ENCODE measurements around the gene AHCYL2. TPM values are rescaled to one million over a fixed set of nuclear protein-coding genes. Genes with fewer than 3 reads are reported as not detected.

AHCYL2 gene
- total RNA-seq, 1 donor from 2014 or later: 12.0 TPM

DNA sequence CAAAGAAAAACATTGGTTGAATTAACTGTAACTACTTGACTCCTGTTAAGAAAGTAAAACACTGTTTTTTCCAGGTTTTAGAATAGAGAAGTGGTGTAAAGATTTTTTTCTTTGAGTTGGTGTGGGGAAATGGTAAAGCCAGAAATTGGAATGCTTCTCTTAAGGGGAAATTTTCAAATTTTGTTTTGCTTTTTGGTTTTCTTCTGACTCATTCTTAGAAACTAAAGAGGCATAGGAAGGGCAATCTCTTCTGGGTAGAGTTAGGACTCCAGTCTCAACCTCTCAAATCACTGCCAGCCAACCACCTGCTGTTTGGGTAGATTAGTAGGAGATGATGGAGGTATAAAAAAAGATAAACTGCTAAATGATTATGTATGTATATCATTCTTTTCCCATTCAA, 161.7 kb downstream of the AHCYL2 start:
- peaks cover 0 to 12% (median 5%) of the 10 kb centered on the region in 3 donors for H3K4me1 ChIP-seq (ENCODE audit: control insufficient read depth in 3 of 3, insufficient read depth in 3 of 3, low read length in 3 of 3)
- no peaks in the 10 kb centered on the region for H3K27me3 ChIP-seq (ENCODE audit: control insufficient read depth in 3 of 3, insufficient read depth in 3 of 3, low read length in 3 of 3)
- H3K4me3 ChIP-seq (ENCODE audit: low read length in 3 of 3): no peak overlapping the region

DNA sequence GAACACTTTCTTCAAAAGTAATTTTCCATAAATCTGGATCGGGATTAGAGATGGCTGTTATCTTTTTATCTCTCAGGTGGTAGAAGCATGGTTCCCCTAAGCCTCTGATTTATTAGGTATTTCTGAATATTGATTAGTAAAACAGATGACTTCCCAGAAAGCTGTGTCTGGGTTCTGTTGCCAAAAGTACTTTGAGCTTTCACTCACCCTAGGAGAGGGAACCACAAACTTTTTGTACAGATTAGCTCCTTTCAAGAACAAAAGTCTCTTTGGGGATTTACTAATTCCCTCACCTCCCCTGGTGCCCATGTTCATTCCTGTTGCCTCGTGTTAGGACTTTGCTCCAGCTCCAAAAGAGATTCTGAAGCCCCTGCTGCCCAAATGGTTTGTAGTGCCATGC, 162.7 kb downstream of the AHCYL2 start:
- no peaks in the 10 kb centered on the region for H3K9me3 ChIP-seq (ENCODE audit: control insufficient read depth in 3 of 3, low read length in 3 of 3)
- H3K9ac ChIP-seq (ENCODE audit: low read depth in 1 of 3, low read length in 3 of 3): no peak overlapping the region
- peaks cover 5 to 17% (median 5%) of the 10 kb centered on the region in 3 donors for H3K4me1 ChIP-seq (ENCODE audit: control insufficient read depth in 3 of 3, insufficient read depth in 3 of 3, low read length in 3 of 3)
- H3K27ac ChIP-seq (ENCODE audit: low read depth, low read length): no peak overlapping the region
- no peaks in the 10 kb centered on the region for H3K27me3 ChIP-seq (ENCODE audit: control insufficient read depth in 3 of 3, insufficient read depth in 3 of 3, low read length in 3 of 3)
- H3K36me3 ChIP-seq (ENCODE audit: control insufficient read depth in 3 of 3, insufficient read depth in 3 of 3, low read length in 3 of 3): peaks cover 0 to 7% (median 0%) of the 10 kb centered on the region in 3 donors
- no peak overlapping the region for H3K4me3 ChIP-seq (ENCODE audit: low read length in 3 of 3)

More for the DNA sequence above, 161.7 kb downstream of the AHCYL2 start:
- Histone ChIP-seq H3K27ac (ENCODE audit: low read depth, low read length) (no peak overlapping the region), H3K9ac (ENCODE audit: low read depth in 1 of 3, low read length in 3 of 3) (no peak overlapping the region), H3K36me3 (ENCODE audit: control insufficient read depth in 3 of 3, insufficient read depth in 3 of 3, low read length in 3 of 3) (peaks cover 0 to 7% (median 0%) of the 10 kb centered on the region in 3 donors), H3K9me3 (ENCODE audit: control insufficient read depth in 3 of 3, low read length in 3 of 3) (no peaks in the 10 kb centered on the region)

DNA sequence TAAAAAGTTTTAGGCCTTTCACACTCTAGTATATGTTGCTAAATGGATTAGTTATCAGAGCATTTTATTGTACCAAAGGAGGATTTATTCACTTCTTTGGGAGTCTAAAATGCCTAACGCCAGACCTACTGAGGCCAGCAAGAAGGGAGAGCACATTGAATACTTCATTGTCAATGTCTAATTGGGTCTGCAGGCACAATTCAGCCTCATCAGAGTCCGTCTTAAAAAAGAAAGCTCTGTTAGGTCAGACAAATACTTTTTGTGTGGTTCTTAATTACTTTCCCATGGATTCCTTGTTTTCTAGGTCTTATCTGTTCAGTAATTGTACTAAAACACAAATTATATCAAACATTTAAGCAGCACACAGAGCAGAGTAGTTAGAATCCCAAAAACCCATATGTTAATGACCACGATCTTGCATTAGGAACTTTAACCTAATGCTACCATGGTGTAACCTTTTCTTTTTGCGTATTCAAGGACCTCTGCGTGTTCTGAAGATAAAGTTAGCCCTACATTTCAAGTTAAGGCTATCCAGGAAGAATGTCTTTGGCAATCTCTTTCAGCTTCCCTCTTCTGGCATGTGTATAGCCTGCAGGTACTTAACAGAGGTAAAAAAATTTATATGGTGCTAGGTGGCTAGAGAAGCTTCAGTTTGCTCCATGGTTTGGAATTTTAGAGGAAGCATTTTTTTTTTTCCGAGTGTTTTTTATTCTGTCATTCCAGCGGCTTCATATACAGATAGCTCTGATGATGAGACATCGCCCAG, 163.7 kb downstream of the AHCYL2 start:
- Histone ChIP-seq H3K27me3 (ENCODE audit: control insufficient read depth in 3 of 3, insufficient read depth in 3 of 3, low read length in 3 of 3) (no peaks in the 10 kb centered on the region), H3K9me3 (ENCODE audit: control insufficient read depth in 3 of 3, low read length in 3 of 3) (no peaks in the 10 kb centered on the region), H3K27ac (ENCODE audit: low read depth, low read length) (no peak overlapping the region), H3K4me3 (ENCODE audit: low read length in 3 of 3) (no peak overlapping the region), H3K9ac (ENCODE audit: low read depth in 1 of 3, low read length in 3 of 3) (no peak overlapping the region), H3K36me3 (ENCODE audit: control insufficient read depth in 3 of 3, insufficient read depth in 3 of 3, low read length in 3 of 3) (peaks cover 0 to 7% (median 0%) of the 10 kb centered on the region in 3 donors), H3K4me1 (ENCODE audit: control insufficient read depth in 3 of 3, insufficient read depth in 3 of 3, low read length in 3 of 3) (peaks cover 5 to 19% (median 6%) of the 10 kb centered on the region in 3 donors)

DNA sequence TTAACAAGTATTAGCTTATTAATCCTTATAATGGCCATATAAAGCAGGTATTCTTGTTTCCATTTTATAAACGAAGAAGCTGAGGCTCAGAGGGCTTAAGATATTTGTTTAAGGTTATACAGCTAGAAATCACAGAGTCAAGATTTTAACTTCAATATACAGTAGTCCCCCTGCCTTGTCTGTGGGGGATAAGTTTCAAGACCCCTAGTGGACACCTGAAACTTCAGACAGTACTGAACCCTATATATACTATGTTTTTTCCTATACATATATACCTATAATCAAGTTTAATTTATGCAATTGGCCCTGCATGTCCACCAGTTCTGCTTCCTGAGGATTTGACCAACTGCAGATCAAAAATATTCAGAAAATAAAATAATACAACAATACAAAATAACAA, 165.0 kb downstream of the AHCYL2 start:
- no peak overlapping the region for H3K4me3 ChIP-seq (ENCODE audit: low read length in 3 of 3)
- peaks cover 5 to 19% (median 10%) of the 10 kb centered on the region in 3 donors for H3K4me1 ChIP-seq (ENCODE audit: control insufficient read depth in 3 of 3, insufficient read depth in 3 of 3, low read length in 3 of 3)
- no peak overlapping the region for H3K9ac ChIP-seq (ENCODE audit: low read depth in 1 of 3, low read length in 3 of 3)
- no peaks in the 10 kb centered on the region for H3K9me3 ChIP-seq (ENCODE audit: control insufficient read depth in 3 of 3, low read length in 3 of 3)
- no peak overlapping the region for H3K27ac ChIP-seq (ENCODE audit: low read depth, low read length)
- peaks cover 0 to 7% (median 0%) of the 10 kb centered on the region in 3 donors for H3K36me3 ChIP-seq (ENCODE audit: control insufficient read depth in 3 of 3, insufficient read depth in 3 of 3, low read length in 3 of 3)
- no peaks in the 10 kb centered on the region for H3K27me3 ChIP-seq (ENCODE audit: control insufficient read depth in 3 of 3, insufficient read depth in 3 of 3, low read length in 3 of 3)

DNA sequence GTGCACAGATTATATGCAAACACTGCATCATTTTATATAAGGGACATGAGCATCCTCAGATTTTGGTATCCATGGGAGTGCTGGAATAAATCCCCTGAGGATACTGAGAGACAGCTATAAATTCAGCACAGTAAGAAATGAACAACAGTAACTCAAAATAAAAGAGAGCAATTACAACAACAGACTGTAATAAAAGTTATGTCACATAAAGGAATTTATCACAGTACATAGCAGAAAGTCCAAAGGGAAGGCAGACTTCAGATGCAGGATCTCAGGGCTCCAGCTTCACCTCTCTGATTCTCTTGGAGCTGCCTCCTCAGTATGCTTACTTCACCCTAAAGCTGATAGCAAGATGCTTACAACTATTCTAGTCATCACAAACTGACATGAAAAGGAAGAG, 165.5 kb downstream of the AHCYL2 start:
- Histone ChIP-seq H3K4me3 (ENCODE audit: low read length in 3 of 3) (no peak overlapping the region), H3K36me3 (ENCODE audit: control insufficient read depth in 3 of 3, insufficient read depth in 3 of 3, low read length in 3 of 3) (peaks cover 0 to 7% (median 0%) of the 10 kb centered on the region in 3 donors), H3K9me3 (ENCODE audit: control insufficient read depth in 3 of 3, low read length in 3 of 3) (no peaks in the 10 kb centered on the region), H3K4me1 (ENCODE audit: control insufficient read depth in 3 of 3, insufficient read depth in 3 of 3, low read length in 3 of 3) (peaks cover 9 to 23% (median 14%) of the 10 kb centered on the region in 3 donors), H3K27me3 (ENCODE audit: control insufficient read depth in 3 of 3, insufficient read depth in 3 of 3, low read length in 3 of 3) (no peaks in the 10 kb centered on the region), H3K27ac (ENCODE audit: low read depth, low read length) (peak overlapping the region; percentile 37), H3K9ac (ENCODE audit: low read depth in 1 of 3, low read length in 3 of 3) (no peak overlapping the region)

DNA sequence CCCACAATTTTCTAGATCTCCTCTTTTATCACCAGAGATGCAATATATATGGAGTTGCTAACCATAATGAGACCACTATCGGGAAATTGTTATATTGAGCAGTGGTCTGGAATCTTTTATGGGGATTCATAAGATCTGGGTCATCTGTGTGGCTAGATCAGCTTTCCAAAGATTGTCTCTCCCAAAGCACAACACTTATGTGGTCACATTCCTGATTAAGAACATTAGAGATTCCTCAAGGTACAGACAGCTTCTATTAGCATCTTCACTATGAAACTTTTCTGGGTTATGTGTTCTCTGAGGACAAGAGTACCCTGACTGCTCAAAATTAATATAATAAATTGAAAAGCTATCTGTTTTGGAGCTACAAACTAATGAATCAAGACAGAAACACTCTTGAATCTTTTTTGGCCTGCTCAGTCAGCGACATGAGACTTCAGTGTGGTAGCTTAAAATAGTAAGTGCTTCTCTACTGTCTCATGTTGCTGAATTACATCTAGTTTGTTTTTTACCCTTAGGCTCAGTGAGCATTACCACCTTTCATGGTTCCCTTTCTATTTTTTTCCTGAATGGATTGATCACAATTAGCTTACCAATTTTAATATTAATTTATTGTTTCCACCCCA, 166.8 kb downstream of the AHCYL2 start:
- Histone ChIP-seq H3K4me3 (ENCODE audit: low read length in 3 of 3) (peak overlapping the region in 1 of 3 donors; percentile 31), H3K9me3 (ENCODE audit: control insufficient read depth in 3 of 3, low read length in 3 of 3) (no peaks in the 10 kb centered on the region), H3K27me3 (ENCODE audit: control insufficient read depth in 3 of 3, insufficient read depth in 3 of 3, low read length in 3 of 3) (no peaks in the 10 kb centered on the region), H3K9ac (ENCODE audit: low read depth in 1 of 3, low read length in 3 of 3) (peak overlapping the region; percentile 39 to 71 (median 40)), H3K4me1 (ENCODE audit: control insufficient read depth in 3 of 3, insufficient read depth in 3 of 3, low read length in 3 of 3) (peaks cover 10 to 25% (median 19%) of the 10 kb centered on the region in 3 donors), H3K27ac (ENCODE audit: low read depth, low read length) (peak overlapping the region; percentile 96), H3K36me3 (ENCODE audit: control insufficient read depth in 3 of 3, insufficient read depth in 3 of 3, low read length in 3 of 3) (peaks cover 0 to 7% (median 0%) of the 10 kb centered on the region in 3 donors)

DNA sequence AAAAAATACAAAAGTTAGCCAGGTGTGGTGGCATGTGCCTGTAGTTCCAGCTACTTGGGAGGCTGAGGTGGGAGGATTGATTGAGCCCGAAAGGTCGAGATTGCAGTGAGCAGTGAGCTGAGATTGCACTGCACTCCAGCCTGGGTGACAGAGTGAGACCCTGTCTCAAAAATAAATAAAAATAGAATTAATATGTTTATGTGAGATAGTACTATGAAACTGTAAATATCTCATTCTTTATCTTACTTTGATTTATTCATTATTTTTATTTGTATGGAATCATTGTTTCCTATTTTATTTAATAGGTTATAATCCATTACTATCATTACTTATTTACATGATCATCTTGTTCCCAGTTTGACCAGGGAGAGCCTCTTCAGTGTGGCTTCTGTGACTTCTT, 168.4 kb downstream of the AHCYL2 start:
- peaks cover 10 to 25% (median 19%) of the 10 kb centered on the region in 3 donors for H3K4me1 ChIP-seq (ENCODE audit: control insufficient read depth in 3 of 3, insufficient read depth in 3 of 3, low read length in 3 of 3)

DNA sequence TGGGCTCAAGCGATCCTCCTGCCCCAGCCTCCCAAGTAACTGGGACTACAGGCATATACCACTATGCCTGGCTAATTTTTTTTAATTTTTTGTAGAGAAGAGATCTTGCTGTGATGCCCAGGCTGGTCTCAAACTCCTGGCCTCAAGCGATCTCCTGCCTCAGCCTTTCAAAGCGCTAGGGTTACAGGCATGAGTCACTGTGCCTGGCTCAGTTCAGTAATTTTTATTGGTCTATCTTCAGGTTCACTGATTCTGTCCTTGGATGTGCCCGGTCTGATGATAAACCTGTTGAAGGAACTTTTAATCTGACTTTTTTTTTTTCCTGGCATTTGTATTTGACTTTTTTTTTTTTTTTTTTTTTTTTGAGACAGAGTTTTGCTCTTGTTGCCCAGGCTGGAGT, 169.3 kb downstream of the AHCYL2 start:
- Histone ChIP-seq H3K27me3 (ENCODE audit: control insufficient read depth in 3 of 3, insufficient read depth in 3 of 3, low read length in 3 of 3) (no peaks in the 10 kb centered on the region), H3K9ac (ENCODE audit: low read depth in 1 of 3, low read length in 3 of 3) (no peak overlapping the region), H3K4me3 (ENCODE audit: low read length in 3 of 3) (no peak overlapping the region), H3K27ac (ENCODE audit: low read depth, low read length) (peak overlapping the region; percentile 57), H3K9me3 (ENCODE audit: control insufficient read depth in 3 of 3, low read length in 3 of 3) (no peaks in the 10 kb centered on the region), H3K4me1 (ENCODE audit: control insufficient read depth in 3 of 3, insufficient read depth in 3 of 3, low read length in 3 of 3) (peaks cover 10 to 25% (median 19%) of the 10 kb centered on the region in 3 donors), H3K36me3 (ENCODE audit: control insufficient read depth in 3 of 3, insufficient read depth in 3 of 3, low read length in 3 of 3) (peaks cover 0 to 7% (median 0%) of the 10 kb centered on the region in 3 donors)

More for the DNA sequence above, 168.4 kb downstream of the AHCYL2 start:
- peaks cover 0 to 7% (median 0%) of the 10 kb centered on the region in 3 donors for H3K36me3 ChIP-seq (ENCODE audit: control insufficient read depth in 3 of 3, insufficient read depth in 3 of 3, low read length in 3 of 3)
- H3K9ac ChIP-seq (ENCODE audit: low read depth in 1 of 3, low read length in 3 of 3): no peak overlapping the region
- H3K27ac ChIP-seq (ENCODE audit: low read depth, low read length): peak overlapping the region; percentile 96
- H3K4me3 ChIP-seq (ENCODE audit: low read length in 3 of 3): peak overlapping the region in 1 of 3 donors; percentile 15
- H3K27me3 ChIP-seq (ENCODE audit: control insufficient read depth in 3 of 3, insufficient read depth in 3 of 3, low read length in 3 of 3): no peaks in the 10 kb centered on the region
- H3K9me3 ChIP-seq (ENCODE audit: control insufficient read depth in 3 of 3, low read length in 3 of 3): no peaks in the 10 kb centered on the region

DNA sequence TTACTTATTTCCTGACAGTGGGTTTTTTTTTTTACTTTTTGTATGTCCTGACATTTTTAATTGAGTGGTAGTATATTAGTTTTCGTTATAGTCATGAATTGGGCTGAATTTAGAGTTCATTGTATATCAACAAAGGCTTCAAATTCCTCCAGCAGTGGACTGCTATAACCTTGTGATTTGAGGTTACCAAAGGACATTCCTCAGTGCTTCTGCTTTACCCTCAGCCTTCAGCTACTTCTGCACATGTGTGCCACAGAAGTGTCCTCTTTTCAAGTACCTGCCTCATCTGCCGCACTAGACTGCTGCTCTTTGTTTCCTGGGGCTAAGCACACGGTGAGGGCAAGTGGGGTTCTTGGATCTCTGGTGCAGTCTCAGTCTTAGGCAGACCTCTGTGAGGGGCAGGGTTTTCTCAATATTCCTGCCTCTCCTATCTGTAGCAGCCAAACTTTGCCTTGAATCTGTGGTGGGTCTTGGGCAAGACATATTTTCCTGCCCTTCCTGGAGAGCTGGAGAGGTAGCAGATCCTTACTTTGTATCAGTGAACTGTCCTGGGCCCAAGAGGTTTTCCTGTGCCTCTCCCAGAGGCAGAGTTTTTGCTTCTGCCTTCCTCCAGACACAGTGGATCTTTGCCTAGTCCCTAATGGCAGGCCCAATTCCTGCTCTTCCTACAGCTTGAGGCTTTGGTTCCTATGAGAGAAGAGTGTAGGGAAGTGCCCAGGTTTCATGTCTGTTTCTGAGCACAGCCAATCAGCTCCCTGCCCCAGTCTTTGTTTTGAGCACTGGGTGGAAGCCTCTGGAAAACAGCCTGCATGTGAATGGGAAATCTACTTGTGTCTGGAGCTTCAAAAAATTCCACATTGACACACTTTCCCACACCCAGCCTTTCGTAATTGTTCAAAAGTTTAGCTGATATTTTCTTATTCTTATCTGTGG, 170.4 kb downstream of the AHCYL2 start:
- H3K27ac ChIP-seq (ENCODE audit: low read depth, low read length): peak overlapping the region; percentile 52

More for the DNA sequence above, 170.4 kb downstream of the AHCYL2 start:
- Histone ChIP-seq H3K9me3 (ENCODE audit: control insufficient read depth in 3 of 3, low read length in 3 of 3) (no peaks in the 10 kb centered on the region), H3K27me3 (ENCODE audit: control insufficient read depth in 3 of 3, insufficient read depth in 3 of 3, low read length in 3 of 3) (no peaks in the 10 kb centered on the region), H3K4me3 (ENCODE audit: low read length in 3 of 3) (no peak overlapping the region), H3K9ac (ENCODE audit: low read depth in 1 of 3, low read length in 3 of 3) (no peak overlapping the region), H3K4me1 (ENCODE audit: control insufficient read depth in 3 of 3, insufficient read depth in 3 of 3, low read length in 3 of 3) (peaks cover 10 to 22% (median 19%) of the 10 kb centered on the region in 3 donors), H3K36me3 (ENCODE audit: control insufficient read depth in 3 of 3, insufficient read depth in 3 of 3, low read length in 3 of 3) (peaks cover 0 to 5% (median 0%) of the 10 kb centered on the region in 3 donors)
